ENCODE measurements around the gene CALHM1.

- TF ChIP-seq CTCF (IDR thresholded peaks at IDR 0.05; ENCODE audit: low read depth, low read length, missing input control) (peak; percentile 46), TAF1 (conservative IDR thresholded peaks at IDR 0.05) (no peak), RXRA (IDR thresholded peaks at IDR 0.05) (no peak), EGR1 (IDR thresholded peaks at IDR 0.05; ENCODE audit: low read depth in 2 of 2) (no peak), NR2F2 (IDR thresholded peaks at IDR 0.05) (no peak), GABPA (IDR thresholded peaks at IDR 0.05 in 1 of 2, conservative IDR thresholded peaks at IDR 0.05 in 1 of 2) (no peak), MAX (IDR thresholded peaks at IDR 0.05) (no peak), RAD21 (IDR thresholded peaks at IDR 0.05) (peak; percentile 70 to 79), ATF3 (IDR thresholded peaks at IDR 0.05) (no peak)
Measured at GRCh38 chr10:103481974-103482531, 23.4 kb upstream of the CALHM1 start.
